Stimulated activated CD8-positive, alpha-beta memory T cell treated with anti-CD3 and anti-CD28 coated beads, Interleukin-7, amount 100 ng/mL, for 48 hours (primary cell): ENCODE results near the gene STAT5A.
A peak's percentile ranks its signal among the peaks of the same experiment; 100 is the strongest.
"Not testable (repeated sequence)": the region's sequence is repeated elsewhere in the genome, so short reads cannot be mapped to it uniquely, and the experiment has no call there.

ENCODE experiments used
- DNase-seq, 2 donors: peaks; one replicate each; pipeline ENCODE4 v3.0.0-alpha.2; 2020; ENCODE audit warnings: low read depth in 1 of 2; ENCODE audit errors: extremely low read depth in 1 of 2

Gene STAT5A

DNA sequence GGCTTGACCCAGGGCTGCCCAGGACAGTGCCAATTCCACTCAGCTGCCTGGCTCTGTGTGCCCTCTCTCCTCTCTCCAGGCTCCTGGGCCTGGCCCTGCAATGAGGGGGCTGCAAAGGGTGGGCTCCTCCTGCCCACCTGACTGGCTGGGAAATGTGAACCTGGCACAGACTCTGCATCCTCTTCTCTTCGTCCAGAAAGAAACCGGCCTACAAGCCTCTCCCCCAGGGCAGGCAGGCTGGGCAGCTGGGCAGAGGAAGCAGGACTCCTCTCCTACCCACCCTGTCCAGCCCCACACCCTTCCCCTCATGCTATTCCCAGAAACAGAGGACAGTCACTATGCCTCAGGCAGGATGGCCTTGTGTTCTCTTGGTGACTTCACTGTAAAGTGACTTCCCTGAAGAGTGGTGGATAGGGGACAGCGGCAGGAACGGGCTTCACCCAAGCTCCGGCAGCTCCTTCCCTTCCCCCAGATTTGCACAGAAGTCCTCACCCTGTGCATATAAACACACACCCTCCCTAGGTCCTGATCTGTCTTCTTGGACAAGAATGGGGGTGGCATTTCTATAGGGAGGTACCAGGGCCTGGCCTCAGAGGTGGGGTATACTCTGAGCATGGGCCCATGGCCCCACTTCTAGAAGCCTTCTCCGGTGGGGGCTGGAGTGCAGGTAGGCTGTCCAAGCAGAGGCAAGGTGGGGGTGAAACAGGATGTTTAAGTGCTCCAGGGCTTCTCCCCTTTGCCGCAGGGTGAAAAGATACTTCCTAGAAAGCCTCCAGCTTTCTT is 4.9 kb upstream of the STAT5A start:
- DNase-seq: no peak

DNA sequence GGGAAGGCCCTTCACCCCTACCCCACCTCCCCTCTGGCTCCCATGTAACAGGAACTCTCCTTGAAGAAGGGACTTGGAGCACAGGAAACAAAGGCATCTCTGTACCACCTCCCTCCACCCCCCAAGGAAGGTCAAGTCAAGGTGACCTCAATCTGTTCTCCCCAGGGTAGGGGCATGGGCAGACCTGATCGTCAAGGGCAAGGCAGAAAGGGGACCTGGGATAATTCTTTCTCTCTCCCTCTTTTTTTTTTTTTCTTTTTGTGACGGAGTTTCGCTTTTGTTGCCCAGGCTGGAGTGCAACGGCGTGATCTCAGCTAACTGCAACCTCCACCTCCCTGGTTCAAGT is 4.3 kb upstream of the STAT5A start:
- no peak for DNase-seq

DNA sequence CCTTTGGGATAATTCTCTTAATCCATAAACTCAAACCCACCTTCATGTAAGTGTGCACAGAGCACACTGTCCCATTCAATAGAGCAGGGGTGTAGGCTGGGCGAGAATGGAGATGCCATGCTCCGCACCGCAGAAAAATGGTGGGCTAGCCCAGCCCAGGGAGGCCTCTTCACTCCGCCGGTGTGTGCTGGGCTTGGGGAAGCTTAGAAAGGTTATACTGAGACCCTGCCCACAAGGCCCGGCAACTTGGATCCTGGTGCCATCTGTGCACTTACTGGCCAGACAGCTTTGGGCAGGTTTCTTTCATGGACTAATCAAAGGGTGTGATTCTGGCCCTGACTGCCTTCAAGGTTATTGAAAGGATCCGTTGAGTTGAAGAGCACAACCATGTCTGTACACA is 3.7 kb upstream of the STAT5A start:
- no peak for DNase-seq

DNA sequence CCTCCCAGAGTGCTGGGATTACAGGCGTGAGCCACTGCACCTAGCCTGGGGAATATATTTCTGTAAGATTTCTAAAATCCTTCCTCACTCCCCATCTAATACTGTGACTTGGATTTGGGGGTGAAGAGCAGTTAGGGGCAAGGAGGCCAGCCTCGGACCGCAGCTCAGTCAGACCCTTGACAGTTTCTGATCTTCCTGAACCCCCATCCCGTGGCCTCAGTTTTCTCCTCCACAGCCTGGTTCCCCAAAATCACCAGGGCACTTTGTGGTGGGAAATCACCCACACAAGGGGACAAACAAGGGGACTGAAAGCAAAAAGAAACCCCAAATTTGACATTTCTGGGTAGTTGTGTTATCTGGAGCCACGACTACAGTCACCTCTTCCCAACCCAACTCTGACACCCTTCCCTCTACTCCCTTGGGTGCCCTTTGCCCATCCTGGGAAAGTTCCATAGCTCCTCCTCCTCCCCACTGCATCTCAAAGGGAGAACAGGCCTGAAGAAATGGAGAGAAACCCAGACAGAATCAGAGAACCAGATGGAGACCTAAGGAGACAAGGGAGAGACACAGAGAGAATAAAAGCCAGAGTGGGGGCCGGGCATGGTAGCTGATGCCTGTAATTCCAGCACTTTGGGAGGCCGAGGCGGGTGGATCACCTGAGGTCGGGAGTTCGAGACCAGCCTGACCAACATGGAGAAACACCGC is 2.8 kb upstream of the STAT5A start:
- no peak for DNase-seq

DNA sequence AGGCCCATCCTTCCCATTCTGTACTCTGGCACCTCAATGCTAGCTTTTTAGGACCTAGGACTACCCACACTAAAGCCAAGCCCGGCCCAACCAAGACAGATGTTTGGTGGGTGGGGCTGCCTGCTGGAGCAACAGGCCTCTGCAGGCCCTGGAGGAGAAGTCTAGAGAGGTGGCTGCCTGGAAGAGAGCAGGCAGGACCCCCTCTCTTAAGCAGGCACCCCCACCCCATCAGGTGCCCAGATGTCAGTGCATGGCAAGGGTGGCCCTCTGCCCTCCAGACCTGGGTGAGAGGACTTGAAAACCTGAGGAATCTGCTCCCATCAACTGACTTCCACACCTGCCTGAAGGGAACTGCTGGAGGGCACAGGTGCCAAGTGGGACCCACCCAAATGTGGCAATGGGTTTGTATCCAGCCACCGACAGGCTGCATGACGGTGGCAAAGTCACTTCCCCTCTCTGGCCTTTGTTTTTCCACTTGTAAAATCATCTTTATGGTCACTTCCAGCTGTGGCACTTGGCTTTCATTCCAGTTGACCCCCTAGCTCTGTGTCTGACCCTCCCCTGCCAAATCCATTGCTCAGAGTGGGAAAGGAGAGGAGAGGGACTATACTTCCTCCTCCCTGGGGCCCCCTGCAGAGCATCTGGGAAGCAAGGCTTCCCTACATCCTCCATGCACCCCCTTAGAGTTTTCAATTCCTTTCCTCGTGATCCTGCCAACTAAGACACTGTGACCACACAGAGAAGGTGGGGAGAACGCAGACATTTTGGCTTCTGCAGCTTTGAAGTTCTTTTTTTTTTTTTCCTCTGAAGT is 1.7 kb upstream of the STAT5A start:
- DNase-seq: no peak

DNA sequence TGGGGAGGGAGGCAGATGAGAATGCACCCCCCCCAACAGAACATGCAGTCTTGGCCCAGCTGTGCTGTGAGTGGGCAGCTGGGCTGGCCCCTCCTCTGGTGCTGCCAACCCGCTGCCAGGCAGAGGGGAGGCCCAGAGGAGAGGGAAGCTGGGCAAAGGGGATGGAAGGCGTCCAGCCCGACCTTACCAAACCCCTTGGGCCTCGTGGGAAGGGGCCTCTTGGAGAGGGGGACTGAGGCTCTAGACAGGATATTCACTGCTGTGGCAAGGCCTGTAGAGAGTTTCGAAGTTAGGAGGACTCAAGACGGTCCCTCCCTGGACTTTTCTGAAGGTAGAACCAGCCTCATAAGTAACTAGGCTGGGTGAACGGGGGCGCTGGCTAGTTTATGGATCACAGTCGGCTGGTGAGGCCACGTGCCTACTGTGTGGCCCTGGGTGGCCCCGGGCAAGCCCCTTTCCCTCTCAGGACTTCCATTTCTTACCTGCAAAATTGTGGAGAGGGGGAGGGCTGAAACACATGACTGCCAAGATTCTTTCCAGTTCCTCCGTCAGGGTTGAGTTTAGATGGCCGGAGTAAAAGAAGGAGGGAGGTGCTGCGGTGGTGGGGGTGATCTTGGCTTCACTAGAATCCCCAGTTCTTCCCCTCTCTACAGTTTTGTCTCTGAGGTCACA is 857 bp upstream of the STAT5A start:
- no peak for DNase-seq

DNA sequence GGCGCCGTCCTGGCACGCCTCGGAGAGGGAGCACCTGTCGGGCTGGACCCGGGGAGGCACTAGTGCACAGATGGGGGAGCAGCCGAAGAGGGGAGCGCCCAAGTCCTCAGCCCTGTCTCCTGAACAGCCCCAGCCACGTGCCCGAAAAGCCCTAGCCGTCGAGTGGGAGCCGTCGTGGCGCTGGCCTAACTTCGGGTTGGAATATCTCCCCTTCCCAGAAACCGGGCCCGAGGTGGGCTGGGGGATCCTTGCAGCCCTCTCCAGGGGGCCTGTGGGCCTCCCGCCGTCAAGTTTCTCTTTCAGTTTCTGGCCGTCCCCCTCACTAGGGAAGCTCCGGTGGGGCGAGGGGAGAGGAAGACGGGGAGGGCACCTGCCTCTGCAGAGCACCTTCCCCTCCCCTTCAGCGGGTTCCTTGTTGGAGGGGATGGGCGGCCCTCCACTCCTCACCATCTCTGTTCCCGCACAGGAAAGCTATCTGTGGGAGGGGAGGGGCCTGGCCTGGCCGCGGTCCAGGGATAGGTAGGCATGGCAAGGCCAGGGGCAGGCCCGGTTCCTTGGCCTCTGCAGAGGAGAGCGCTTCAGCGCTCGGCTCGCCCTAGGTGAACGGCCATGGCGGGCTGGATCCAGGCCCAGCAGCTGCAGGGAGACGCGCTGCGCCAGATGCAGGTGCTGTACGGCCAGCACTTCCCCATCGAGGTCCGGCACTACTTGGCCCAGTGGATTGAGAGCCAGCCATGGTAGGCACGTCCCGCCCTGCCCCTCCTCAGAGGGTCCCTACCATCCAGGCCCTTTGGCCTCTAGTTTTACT is 709 bp downstream of the STAT5A start:
- peak in 1 of 2 donors; percentile 35 for DNase-seq

DNA sequence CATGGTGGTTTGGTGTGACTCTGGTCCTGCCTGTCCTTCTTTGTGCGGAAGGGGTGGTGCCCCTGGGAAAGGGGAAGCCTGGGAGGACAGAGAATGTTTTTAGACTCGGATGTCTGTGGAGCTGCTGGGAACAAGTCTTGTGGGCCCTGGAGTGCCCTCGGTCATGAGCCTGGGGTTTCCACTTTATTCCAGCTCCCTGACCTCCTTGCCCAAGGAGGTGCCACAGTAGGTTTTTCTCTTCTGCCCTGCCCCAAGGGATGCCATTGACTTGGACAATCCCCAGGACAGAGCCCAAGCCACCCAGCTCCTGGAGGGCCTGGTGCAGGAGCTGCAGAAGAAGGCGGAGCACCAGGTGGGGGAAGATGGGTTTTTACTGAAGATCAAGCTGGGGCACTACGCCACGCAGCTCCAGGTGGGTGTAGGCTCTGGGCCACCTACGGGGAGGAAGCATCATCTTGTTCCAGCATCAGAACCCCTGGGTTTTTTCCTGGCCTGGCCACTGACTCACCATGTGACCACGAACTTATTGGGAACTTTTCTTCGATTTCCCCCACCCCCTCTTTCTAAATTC is 1.4 kb downstream of the STAT5A start:
- peak in 1 of 2 donors; percentile 73 for DNase-seq

DNA sequence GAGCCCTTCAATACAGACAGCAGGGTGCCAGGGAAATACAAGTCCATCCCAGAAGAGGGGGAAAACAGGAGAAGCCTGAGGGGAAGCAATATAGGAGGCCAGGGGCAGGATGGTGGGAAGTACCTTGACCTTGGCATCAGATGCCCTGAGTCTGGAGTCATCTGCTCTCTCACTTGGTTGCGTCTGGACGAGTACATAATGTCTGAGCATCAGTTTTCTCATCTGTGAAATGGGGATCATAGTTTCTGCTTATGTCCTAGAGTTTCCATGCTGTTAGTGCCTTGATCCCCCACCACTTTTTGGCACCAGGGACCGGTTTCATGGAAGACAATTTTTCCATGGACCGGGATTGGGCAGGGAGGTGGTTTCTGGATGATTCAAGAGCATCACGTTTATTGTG is 2.3 kb downstream of the STAT5A start:
- DNase-seq: no peak

DNA sequence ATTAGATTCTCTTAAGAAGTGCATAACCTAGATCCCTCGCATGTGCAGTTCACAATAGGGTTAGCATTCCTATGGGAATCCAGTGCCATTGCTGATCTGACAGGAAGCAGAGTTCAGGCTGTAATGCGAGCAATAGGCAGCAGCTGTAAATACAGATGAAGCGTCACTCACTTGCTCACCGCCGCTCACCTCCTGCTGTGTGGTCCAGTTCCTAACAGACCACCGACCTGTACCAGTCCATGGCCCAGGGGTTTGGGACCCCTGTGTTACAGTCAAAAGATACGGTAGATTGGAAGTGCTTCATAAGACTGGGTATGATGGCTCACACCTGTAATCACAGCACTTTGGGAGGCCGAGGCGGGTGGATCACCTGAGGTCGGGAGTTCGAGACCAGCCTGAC is 2.8 kb downstream of the STAT5A start:
- no peak for DNase-seq

DNA sequence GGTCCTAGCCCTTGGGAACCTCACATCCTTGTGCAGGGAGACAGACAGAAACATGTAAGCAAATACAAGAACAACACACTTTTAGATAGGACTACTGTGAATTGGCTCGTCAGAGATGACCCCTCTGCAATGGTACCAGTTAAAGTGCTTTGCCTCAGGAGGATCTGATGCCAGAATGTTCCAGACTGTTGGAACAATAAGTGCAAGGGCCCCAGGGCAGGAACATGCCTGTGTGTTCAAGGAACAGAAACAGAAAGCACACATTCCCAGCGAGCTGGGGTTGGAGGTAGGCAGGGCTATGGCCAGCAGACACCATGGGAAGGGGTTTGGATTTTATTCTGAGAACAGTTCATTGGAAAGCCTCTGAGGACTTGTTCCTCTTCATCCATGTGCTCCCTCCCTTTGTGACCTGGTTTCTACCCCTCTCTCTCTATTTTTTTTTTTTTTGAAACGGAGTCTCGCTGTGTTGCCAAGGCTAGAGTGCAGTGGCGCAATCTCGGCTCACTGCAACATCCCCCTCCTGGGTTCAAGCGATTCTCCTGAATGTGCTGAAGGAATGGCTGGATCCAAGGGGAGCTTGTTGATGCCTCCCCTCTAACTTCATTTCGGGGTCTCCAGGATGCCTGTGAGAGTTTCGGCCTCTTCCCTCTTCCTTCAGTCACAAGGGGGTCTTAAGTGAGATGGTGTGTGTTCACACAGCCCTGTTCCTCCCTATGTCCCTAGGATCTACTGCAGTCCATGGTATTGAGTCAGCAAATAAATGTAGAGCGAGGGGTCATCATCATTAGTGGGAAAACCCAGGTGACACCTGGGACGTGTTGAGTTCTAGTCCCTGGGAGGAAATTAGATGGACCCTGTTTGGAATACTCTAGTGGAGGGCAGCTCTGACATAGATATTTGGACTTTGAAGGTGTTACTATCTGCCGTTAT is 6.4 kb downstream of the STAT5A start:
- DNase-seq: no peak

DNA sequence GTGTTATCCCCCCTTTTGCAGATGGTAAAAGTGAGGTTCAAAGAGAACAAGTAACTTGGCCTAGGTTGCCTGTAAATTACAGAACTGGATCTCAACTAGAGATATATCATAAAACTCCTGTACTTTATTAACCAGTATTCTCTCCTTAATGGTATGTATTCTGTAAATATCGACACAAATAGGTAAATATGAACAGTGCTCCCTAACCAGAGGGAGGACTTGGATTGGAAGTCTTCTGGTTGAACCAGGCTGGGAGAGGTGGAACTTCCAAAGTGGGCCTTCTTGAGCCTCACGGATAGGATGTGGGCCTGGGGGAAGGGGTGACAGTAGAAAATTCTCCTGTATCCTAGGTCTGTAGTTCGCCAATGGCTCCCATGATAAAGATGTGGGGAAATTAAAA is 7.7 kb downstream of the STAT5A start:
- no peak for DNase-seq

DNA sequence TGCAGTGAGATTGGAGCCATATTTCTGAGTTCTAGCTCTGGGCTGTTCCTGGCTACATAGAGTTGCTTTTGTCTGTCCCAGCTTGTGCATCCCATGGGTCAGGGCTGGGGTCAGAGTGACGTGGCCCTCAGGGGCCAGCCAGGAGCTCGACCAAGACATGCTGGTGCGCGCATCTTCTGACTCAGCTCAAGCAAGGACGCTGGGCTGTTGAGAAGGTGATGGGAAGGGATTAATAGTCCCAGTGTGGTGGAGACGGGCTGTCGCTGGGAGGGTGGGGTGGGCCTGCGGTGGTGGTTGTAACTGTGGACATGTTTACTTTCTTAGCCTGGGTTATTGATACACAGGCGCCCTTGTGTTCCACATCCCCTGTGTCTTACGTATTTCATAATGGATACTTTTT is 9.5 kb downstream of the STAT5A start:
- not testable (repeated sequence) for DNase-seq

DNA sequence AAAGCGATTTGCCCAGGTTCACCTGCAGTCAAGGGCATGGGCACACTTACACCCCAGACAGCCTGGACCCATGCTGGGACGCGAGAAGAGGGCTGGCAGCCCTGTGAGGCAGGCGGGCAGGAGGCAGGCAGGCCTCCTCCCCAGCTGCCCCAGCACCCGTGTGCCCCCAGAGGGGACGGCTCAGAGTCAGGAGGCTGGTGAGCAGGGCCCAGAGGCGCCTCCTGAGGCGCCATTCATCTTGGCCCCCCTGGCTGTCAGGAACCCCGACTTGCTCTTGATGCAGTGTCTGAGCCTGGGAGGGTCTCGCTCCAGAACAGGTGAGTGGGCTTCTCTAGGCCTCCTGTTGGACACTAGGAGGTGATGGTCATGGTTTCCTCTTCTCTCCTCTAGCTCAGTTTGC is 11.1 kb downstream of the STAT5A start:
- DNase-seq: not testable (repeated sequence)

DNA sequence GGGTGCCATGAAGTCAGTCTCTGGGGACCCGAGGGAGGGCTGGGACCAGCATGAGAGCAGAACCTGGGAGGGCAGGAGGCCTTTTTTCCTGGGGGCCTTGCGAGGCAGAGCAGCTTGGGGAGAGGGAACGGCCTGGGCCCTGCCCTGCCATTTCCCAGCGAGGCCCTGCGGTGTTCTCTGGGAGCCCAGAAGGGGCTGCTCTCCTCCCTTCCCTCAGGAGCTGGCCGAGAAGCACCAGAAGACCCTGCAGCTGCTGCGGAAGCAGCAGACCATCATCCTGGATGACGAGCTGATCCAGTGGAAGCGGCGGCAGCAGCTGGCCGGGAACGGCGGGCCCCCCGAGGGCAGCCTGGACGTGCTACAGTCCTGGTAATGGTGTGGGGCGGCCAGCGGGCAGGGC is 11.6 kb downstream of the STAT5A start:
- not testable (repeated sequence) for DNase-seq

DNA sequence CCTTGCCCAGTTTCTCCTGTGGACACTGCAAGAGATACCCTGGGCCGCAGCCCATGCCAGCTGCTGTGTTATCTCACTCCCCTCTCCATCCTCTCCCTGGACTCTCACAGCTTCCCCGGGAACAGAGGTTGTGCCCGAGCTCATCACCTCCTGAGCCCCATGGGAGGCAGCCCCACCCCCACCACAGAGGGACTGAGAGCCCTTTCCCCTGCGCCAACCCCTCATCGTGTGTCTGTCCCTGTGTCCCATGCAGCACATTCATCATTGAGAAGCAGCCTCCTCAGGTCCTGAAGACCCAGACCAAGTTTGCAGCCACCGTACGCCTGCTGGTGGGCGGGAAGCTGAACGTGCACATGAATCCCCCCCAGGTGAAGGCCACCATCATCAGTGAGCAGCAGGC is 12.7 kb downstream of the STAT5A start:
- no peak for DNase-seq

DNA sequence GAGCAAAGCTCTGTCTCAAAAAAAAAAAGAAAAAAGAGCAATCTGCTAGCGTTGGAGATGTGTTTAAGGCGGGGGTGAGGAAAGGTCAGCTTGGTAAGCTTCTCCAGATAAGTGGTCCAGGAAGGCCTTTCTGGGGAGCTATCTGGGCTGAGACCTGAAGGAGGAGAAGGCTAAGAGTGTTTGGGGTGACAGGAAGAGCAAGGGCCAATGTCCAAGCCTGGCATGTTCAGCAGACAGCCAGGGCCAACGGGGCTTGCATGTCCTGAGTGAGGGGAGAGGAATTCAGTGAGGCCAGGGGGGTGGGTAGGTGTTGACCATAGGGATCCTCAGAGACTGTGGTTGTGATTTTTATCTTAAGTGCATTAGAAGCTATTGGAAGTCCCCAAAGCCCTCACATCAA is 15.4 kb downstream of the STAT5A start:
- no peak for DNase-seq

DNA sequence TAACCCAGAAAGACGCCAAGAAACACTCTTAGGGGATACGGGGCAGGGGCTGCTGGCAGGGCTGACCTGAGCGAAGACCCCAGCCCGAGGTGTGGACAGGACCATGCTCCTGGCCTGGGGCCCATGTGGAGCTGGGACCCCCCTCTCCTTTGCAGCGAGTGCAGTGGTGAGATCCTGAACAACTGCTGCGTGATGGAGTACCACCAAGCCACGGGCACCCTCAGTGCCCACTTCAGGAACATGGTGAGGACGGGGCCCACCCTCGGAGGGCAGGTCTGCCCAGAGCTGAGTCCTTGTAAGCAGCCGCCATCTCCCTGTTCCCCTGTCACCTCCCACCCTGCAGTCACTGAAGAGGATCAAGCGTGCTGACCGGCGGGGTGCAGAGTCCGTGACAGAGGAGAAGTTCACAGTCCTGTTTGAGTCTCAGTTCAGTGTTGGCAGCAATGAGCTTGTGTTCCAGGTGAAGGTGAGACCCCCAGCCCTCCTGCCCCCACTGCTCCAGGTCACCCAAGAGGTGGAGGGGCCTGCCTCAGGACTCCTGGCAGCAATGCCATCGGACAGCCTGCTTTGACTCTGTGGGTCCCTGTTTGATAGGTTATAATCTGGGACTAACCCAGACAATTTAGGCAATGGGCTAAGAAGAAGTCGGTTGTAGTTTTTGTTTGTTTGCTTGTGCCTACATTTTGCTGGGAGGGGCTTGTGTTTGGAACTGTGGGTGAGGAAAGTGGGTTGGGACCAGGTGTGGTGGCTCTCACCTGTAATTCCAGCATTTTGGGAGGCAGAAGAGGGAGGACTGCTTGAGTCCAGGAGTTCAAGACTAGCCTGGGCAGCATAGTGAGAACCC is 16.1 kb downstream of the STAT5A start:
- DNase-seq: no peak
